Aorta (tissue), 5 donors: Measurements from ENCODE around the gene PHKA2. TPM values are rescaled to one million over a fixed set of nuclear protein-coding genes. Genes with fewer than 3 reads are reported as not detected.

Source experiments
- ATAC-seq: fragments of 200-7000 bp; cut with Tn5 transposase; one replicate; pipeline ENCODE4 v1.9.1; 2022; ENCODE audit warnings: moderate library complexity; ENCODE audit not compliant: low FRiP score
- DNase-seq, 2 donors: peaks; one replicate each; pipeline ENCODE4 v3.0.0-alpha.2; 2020
- H3K27ac ChIP-seq, 2 donors: one replicate each; pipeline ENCODE4 v1.5.1; 2013; ENCODE audit warnings: low read length in 2 of 2, mild to moderate bottlenecking in 2 of 2, moderate library complexity in 2 of 2, control low read depth in 1 of 2, inconsistent platforms in 1 of 2, low read depth in 1 of 2
- H3K27me3 ChIP-seq, 2 donors: one replicate each; pipeline ENCODE4 v1.6.1; 2013; ENCODE audit warnings: control low read depth in 1 of 2, low read length in 1 of 2, mild to moderate bottlenecking in 1 of 2, moderate library complexity in 1 of 2; ENCODE audit not compliant: insufficient read depth in 2 of 2, control insufficient read depth in 1 of 2
- H3K36me3 ChIP-seq, 2 donors: one replicate each; pipeline ENCODE4 v1.6.1; 2013; ENCODE audit warnings: control low read depth in 1 of 2, low read length in 1 of 2, mild to moderate bottlenecking in 1 of 2; ENCODE audit not compliant: insufficient read depth in 2 of 2, control insufficient read depth in 1 of 2
- H3K4me1 ChIP-seq, 2 donors: one replicate each; pipeline ENCODE4 v1.6.1; 2013; ENCODE audit warnings: low read length in 2 of 2, control low read depth in 1 of 2, mild to moderate bottlenecking in 1 of 2, moderate library complexity in 1 of 2; ENCODE audit not compliant: insufficient read depth in 2 of 2, control insufficient read depth in 1 of 2
- H3K4me3 ChIP-seq, 2 donors: one replicate each; pipeline ENCODE4 v1.5.1; 2013; ENCODE audit warnings: low read length in 2 of 2, control low read depth in 1 of 2, mild to moderate bottlenecking in 1 of 2
- H3K9me3 ChIP-seq: one replicate; pipeline ENCODE4 v1.6.1; 2013; ENCODE audit warnings: mild to moderate bottlenecking, low read length; ENCODE audit not compliant: control insufficient read depth
- WGBS, 2 donors: extraction: QIAGEN DNeasy Blood & Tissue Kit; methylation state at CpG; one replicate each; pipeline ENCODE4 v1.1.7; 2013; 5-methylcytosine and 5-hydroxymethylcytosine counted together
- intact Hi-C, 2 donors: fragments of 100-400 bp; cut with DNase I; formaldehyde crosslinking; loops; one replicate each; pipeline versions ENCODE4 v1.14.2 to v1.15.0; 2022
- polyA plus RNA-seq, 2 donors: library from polyadenylated mRNA; stranded (reverse); fragments of 200-250 nt; gene quantifications; one replicate each; pipeline ENCODE4 v1.2.3, GENCODE V29; 2013
- total RNA-seq, 2 donors: library from RNA; stranded (reverse); fragmentation: NEBNext Ultra II Directional; extraction: Animal tissue kit (Norgen Biotek cat#: 25700); gene quantifications; one replicate each; pipeline ENCODE4 v1.2.1, GENCODE V29; 2021
- donor health status: healthy with polysubstance abuse.
- donor health status: Bipolar disorder and iron deficiency.
- donor health status: DM: no; HTN: no; CAD: no.
- donor health status: DM: no; HTN: no; CAD: no.
- donor health status: DM: yes; HTN: yes; CAD: no.

PHKA2 gene
- total and polyA plus RNA-seq, 4 donors = 1.5 to 45.6 (median 27.9) TPM

- DNase-seq (no peak), ATAC-seq (no peak)
- no peak overlapping the region for H3K4me3 ChIP-seq
- no peaks in the 10 kb centered on the region for H3K4me1 ChIP-seq
- 80 to 91% methylated on average over 4 of the region's 4 CpGs for WGBS, 2 donors
- no peaks in the 10 kb centered on the region for H3K27me3 ChIP-seq
- H3K9me3 ChIP-seq = no peaks in the 10 kb centered on the region
- H3K27ac ChIP-seq = no peak overlapping the region
- no peaks in the 10 kb centered on the region for H3K36me3 ChIP-seq
- intact Hi-C loops = no loop called here
Measured at GRCh38 chrX:19005909-19006308, 22.0 kb upstream of the PHKA2 start.

- WGBS, 2 donors = 57 to 61% methylated on average over 5 of the region's 5 CpGs
- Histone ChIP-seq H3K27me3 (no peaks in the 10 kb centered on the region), H3K36me3 (no peaks in the 10 kb centered on the region), H3K4me3 (no peak overlapping the region), H3K4me1 (no peaks in the 10 kb centered on the region), H3K9me3 (no peaks in the 10 kb centered on the region), H3K27ac (no peak overlapping the region)
- intact Hi-C loops = no loop called here
- no peak for ATAC-seq
- no peak for DNase-seq
Measured at GRCh38 chrX:19003756-19004155, 19.8 kb upstream of the PHKA2 start.

GRCh38 chrX:18998653-18999052 is 14.7 kb upstream of the PHKA2 start:
- intact Hi-C loops = no loop called here
- Histone ChIP-seq H3K9me3 (no peaks in the 10 kb centered on the region), H3K27me3 (no peaks in the 10 kb centered on the region), H3K36me3 (no peaks in the 10 kb centered on the region), H3K4me1 (no peaks in the 10 kb centered on the region), H3K27ac (no peak overlapping the region), H3K4me3 (no peak overlapping the region)
- ATAC-seq (no peak), DNase-seq (no peak)
- 50 to 54% methylated on average over 1 of the region's 1 CpG for WGBS, 2 donors

GRCh38 chrX:18997916-18998315 is 14.0 kb upstream of the PHKA2 start:
- no peaks in the 10 kb centered on the region for H3K27me3 ChIP-seq
- ATAC-seq (no peak), DNase-seq (no peak)
- no peak overlapping the region for H3K4me3 ChIP-seq
- 48 to 75% methylated on average over 4 of the region's 4 CpGs for WGBS, 2 donors
- no peaks in the 10 kb centered on the region for H3K4me1 ChIP-seq
- H3K36me3 ChIP-seq = no peaks in the 10 kb centered on the region
- intact Hi-C loops = no loop called here
- no peak overlapping the region for H3K27ac ChIP-seq
- H3K9me3 ChIP-seq = no peaks in the 10 kb centered on the region

- no peak for ATAC-seq
- no peak for DNase-seq
- no peak overlapping the region for H3K4me3 ChIP-seq
- intact Hi-C loops = no loop called here
- no peaks in the 10 kb centered on the region for H3K36me3 ChIP-seq
- H3K9me3 ChIP-seq = no peaks in the 10 kb centered on the region
- H3K4me1 ChIP-seq = no peaks in the 10 kb centered on the region
- H3K27ac ChIP-seq = no peak overlapping the region
- H3K27me3 ChIP-seq = no peaks in the 10 kb centered on the region
Measured at GRCh38 chrX:18996536-18996935, 12.6 kb upstream of the PHKA2 start.

GRCh38 chrX:18995221-18995620 is 11.3 kb upstream of the PHKA2 start:
- Histone ChIP-seq H3K36me3 (no peaks in the 10 kb centered on the region), H3K27ac (no peak overlapping the region), H3K27me3 (no peaks in the 10 kb centered on the region), H3K9me3 (no peaks in the 10 kb centered on the region), H3K4me1 (no peaks in the 10 kb centered on the region), H3K4me3 (no peak overlapping the region)
- no peak for DNase-seq
- WGBS, 2 donors = 23 to 32% methylated on average over 3 of the region's 3 CpGs
- ATAC-seq = no peak
- intact Hi-C loops = no loop called here

GRCh38 chrX:18994713-18995112 is 10.8 kb upstream of the PHKA2 start:
- ATAC-seq (no peak), DNase-seq (no peak)
- Histone ChIP-seq H3K4me3 (no peak overlapping the region), H3K27me3 (no peaks in the 10 kb centered on the region), H3K9me3 (no peaks in the 10 kb centered on the region), H3K27ac (no peak overlapping the region), H3K4me1 (no peaks in the 10 kb centered on the region), H3K36me3 (no peaks in the 10 kb centered on the region)
- WGBS, 2 donors = 72 to 79% methylated on average over 3 of the region's 3 CpGs
- intact Hi-C loops = no loop called here

- ATAC-seq (no peak), DNase-seq (no peak)
- H3K4me1 ChIP-seq = no peaks in the 10 kb centered on the region
- H3K9me3 ChIP-seq = no peaks in the 10 kb centered on the region
- H3K4me3 ChIP-seq = no peak overlapping the region
- H3K36me3 ChIP-seq = no peaks in the 10 kb centered on the region
- H3K27me3 ChIP-seq = no peaks in the 10 kb centered on the region
- 83 to 93% methylated on average over 7 of the region's 7 CpGs for WGBS, 2 donors
- no peak overlapping the region for H3K27ac ChIP-seq
- intact Hi-C loops = no loop called here
Measured at GRCh38 chrX:18992829-18993228, 8.9 kb upstream of the PHKA2 start.

- Histone ChIP-seq H3K36me3 (no peaks in the 10 kb centered on the region), H3K4me3 (peak overlapping the region; percentile 5 to 99), H3K4me1 (no peaks in the 10 kb centered on the region), H3K27me3 (no peaks in the 10 kb centered on the region), H3K9me3 (no peaks in the 10 kb centered on the region), H3K27ac (peak overlapping the region in 1 of 2 donors; percentile 32)
- ATAC-seq (no peak), DNase-seq (no peak)
- intact Hi-C loops = no loop called here
- WGBS, 2 donors = 2 to 41% methylated on average over 4 of the region's 4 CpGs
Measured at GRCh38 chrX:18985186-18985435, 1.2 kb upstream of the PHKA2 start.
